GM12878 (cell line): ENCODE data around the gene CDH2. TPM values are rescaled to one million over a fixed set of nuclear protein-coding genes. Genes with fewer than 3 reads are reported as not detected.

Experiments used
- ATAC-seq: fragments of 200-7000 bp; cut with Tn5 transposase; 3 replicates; pipeline ENCODE4 v1.9.1; 2020; ENCODE audit warnings: mild to moderate bottlenecking, moderate library complexity
- BruUV-seq: library from RNA; stranded (reverse); fragments of 400-500 nt; replicated peaks from 2 replicates; lab custom pipeline; 2021; lab: Mats Ljungman, UMichigan
- CTCF ChIA-PET: fragments of 300-600 bp; sonication (Branson Sonifier 250); formaldehyde crosslinking; extraction: SDS; loops from one replicate; lab custom pipeline; 2021; ENCODE audit warnings: inconsistent platforms; lab: Yijun Ruan, JAX
- POLR2A ChIA-PET: fragments of 350-600 bp; formaldehyde crosslinking; extraction: SDS; loops from one replicate; lab custom pipeline; 2021; ENCODE audit warnings: inconsistent platforms; lab: Charles Lee
- RAD21 ChIA-PET: fragments of 300-600 bp; sonication (Branson Sonifier 250); formaldehyde crosslinking; loops from one replicate; lab custom pipeline; 2023; ENCODE audit warnings: antibody characterized with exemption; ENCODE audit not compliant: unreplicated experiment; lab: Charles Lee
- SMC1A ChIA-PET: fragments of 300-600 bp; sonication (Branson Sonifier 250); formaldehyde crosslinking; loops from one replicate; lab custom pipeline; 2023; ENCODE audit not compliant: unreplicated experiment, uncharacterized antibody; lab: Charles Lee
- DNase-seq: peaks from one replicate; pipeline ENCODE4 v3.0.0-alpha.2; 2011; ENCODE audit warnings: low read depth, low spot score
- FAIRE-seq: peaks from 3 replicates; lab custom pipeline; 2011; peaks lifted over from hg19 to GRCh38; lab: Jason Lieb, UNC
- H2AFZ ChIP-seq: 2 replicates; pipeline ENCODE4 v1.6.0; 2011; ENCODE audit warnings: low read depth, low read length, control low read depth; ENCODE audit not compliant: control insufficient read depth
- H3K27ac ChIP-seq: 2 replicates; pipeline ENCODE4 v1.5.1; 2011; ENCODE audit warnings: control low read depth; ENCODE audit not compliant: control insufficient read depth, insufficient read depth
- H3K27me3 ChIP-seq, 2 experiments: replicated peaks in 1 of 2; 2 replicates each; pipeline versions ENCODE4 v1.6.0 to v1.6.1; 2011; ENCODE audit warnings: low read length in 1 of 2; ENCODE audit not compliant: control insufficient read depth in 2 of 2, insufficient read depth in 2 of 2
- H3K36me3 ChIP-seq, 2 experiments: 2 replicates each; pipeline ENCODE4 v1.5.1; 2011; ENCODE audit warnings: low read length in 1 of 2; ENCODE audit not compliant: control insufficient read depth in 2 of 2, insufficient read depth in 2 of 2
- H3K4me1 ChIP-seq: 2 replicates; pipeline ENCODE4 v1.6.1; 2011; ENCODE audit warnings: mild to moderate bottlenecking, low read length, moderate library complexity, mixed read lengths; ENCODE audit not compliant: control insufficient read depth, insufficient read depth
- H3K4me2 ChIP-seq: 2 replicates; pipeline ENCODE4 v1.6.0; 2011; ENCODE audit warnings: control low read depth; ENCODE audit not compliant: control insufficient read depth, insufficient read depth
- H3K4me3 ChIP-seq: fragments of 200-600 bp; sonication (generic); 2 replicates; pipeline ENCODE4 v1.5.1; 2016
- H3K79me2 ChIP-seq: 2 replicates; pipeline ENCODE4 v1.6.0; 2011; ENCODE audit warnings: low read length; ENCODE audit not compliant: control insufficient read depth, insufficient read depth
- H3K9ac ChIP-seq: 2 replicates; pipeline ENCODE4 v1.8.0; 2011; ENCODE audit warnings: low read length, control low read depth, mixed read lengths; ENCODE audit not compliant: control insufficient read depth, insufficient read depth
- H3K9me3 ChIP-seq: replicated peaks from 3 replicates; pipeline ENCODE4 v1.5.1; 2011; ENCODE audit warnings: mild to moderate bottlenecking, low read length; ENCODE audit not compliant: control insufficient read depth, insufficient read depth
- H4K20me1 ChIP-seq: 2 replicates; pipeline ENCODE4 v1.6.0; 2011; ENCODE audit not compliant: control insufficient read depth, insufficient read depth
- E4F1 ChIP-seq: fragments of 450-650 bp; IDR thresholded peaks from 2 replicates; pipeline ENCODE4 v1.6.1; 2018; ENCODE audit warnings: borderline replicate concordance, mild to moderate bottlenecking; ENCODE audit not compliant: partially characterized antibody
- JUNB ChIP-seq: IDR thresholded peaks from 2 replicates; pipeline ENCODE4 v1.6.1; 2016; ENCODE audit warnings: antibody characterized with exemption, mild to moderate bottlenecking
- LARP7 ChIP-seq: fragments of 450-650 bp; IDR thresholded peaks from 2 replicates; pipeline ENCODE4 v1.6.1; 2017; ENCODE audit warnings: mild to moderate bottlenecking
- RBBP5 ChIP-seq: fragments of 200-600 bp; sonication (generic); conservative IDR thresholded peaks from 2 replicates; pipeline ENCODE4 v1.6.1; 2016
- SMAD5 ChIP-seq: IDR thresholded peaks from 2 replicates; pipeline ENCODE4 v1.6.1; 2016; ENCODE audit warnings: antibody characterized with exemption, low read depth
- SMARCA5 ChIP-seq: fragments of 450-650 bp; IDR thresholded peaks from 2 replicates; pipeline ENCODE4 v1.6.1; 2017; ENCODE audit warnings: mild to moderate bottlenecking
- SUPT20H ChIP-seq: IDR thresholded peaks from 2 replicates; pipeline ENCODE4 v1.6.1; 2011; ENCODE audit warnings: low read depth, mild to moderate bottlenecking, low read length, moderate library complexity, borderline replicate concordance; ENCODE audit not compliant: control insufficient read depth
- WGBS: methylation state at CpG from one replicate; pipeline ENCODE4 v1.1.6; 2016; ENCODE audit warnings: low lambda C conversion rate; ENCODE audit not compliant: insufficient replicate concordance, insufficient coverage; ENCODE audit errors: missing lambda C conversion rate; 5-methylcytosine and 5-hydroxymethylcytosine counted together
- in situ Hi-C: fragments of 300-500 bp; cut with MboI; formaldehyde crosslinking; loops from 9 replicates; pipeline ENCODE4 v1.14.3; 2018; ENCODE audit warnings: mixed read lengths
- intact Hi-C: fragments of 100-400 bp; cut with micrococcal nuclease; formaldehyde crosslinking; loops from one replicate; pipeline ENCODE4 v1.14.2; 2022; ENCODE audit not compliant: unreplicated experiment
- polyA plus RNA-seq, 11 experiments: library from polyadenylated mRNA; depleted of rRNA in 4 of 11; unstranded in 6 of 11; stranded (reverse) in 5 of 11; fragments of >200 nt; fragmentation: Nextera tagmentation in 4 of 11; fragmentation: Illumina TruSeq in 1 of 11; extraction: Ambion mirVana in 4 of 11; extraction: Trizol in 1 of 11; gene quantifications; 1 replicate in 1 of 11; 2 replicates in 10 of 11; pipeline versions ENCODE4 v1.2.1 to v1.2.3, GENCODE V29; 2011 to 2016; ENCODE audit warnings: inconsistent platforms in 2 of 11, missing spikeins in 2 of 11, low read depth in 1 of 11
- total RNA-seq, 4 experiments: library from RNA; depleted of rRNA in 3 of 4; stranded (reverse); fragments of >200 nt in 3 of 4; fragmentation: Illumina TruSeq in 1 of 4; extraction: Trizol in 1 of 4; gene quantifications; 2 replicates each; pipeline versions ENCODE4 v1.2.1 to v1.2.3, GENCODE V29; 2013 to 2021

The CDH2 gene
- total and polyA plus RNA-seq, 10 of the 15 experiments (the other 5 are each of a cell fraction or from before 2014, with no cell fraction given): 0.01 to 0.25 (median 0.06) TPM; not detected in 4

- no peak for TF ChIP-seq RBBP5
- no peak for TF ChIP-seq E4F1
- no peak for TF ChIP-seq SMAD5
- TF ChIP-seq JUNB: no peak
- no peak for TF ChIP-seq LARP7
- TF ChIP-seq, all 136 proteins: peak for 0
- H3K9me3 ChIP-seq: no peaks in the 10 kb centered on the region
- intact Hi-C loops: no loop called here
- in situ Hi-C loops: no loop called here
- WGBS: 3% methylated on average over 2 of the region's 2 CpGs
- ATAC-seq (no peak), DNase-seq (no peak), FAIRE-seq (no peak)
- no peaks in the 10 kb centered on the region for H3K27me3 ChIP-seq
- ChIA-PET SMC1A (no interaction called here), POLR2A (no interaction called here), RAD21 (no interaction called here), CTCF (no interaction called here)
- no peaks in the 10 kb centered on the region for H3K36me3 ChIP-seq
- no peak overlapping the region for H3K4me2 ChIP-seq
- no peaks in the 10 kb centered on the region for H4K20me1 ChIP-seq
- H3K79me2 ChIP-seq: no peaks in the 10 kb centered on the region
- H3K4me1 ChIP-seq: no peaks in the 10 kb centered on the region
- no TSS peak for BruUV-seq
- H2AFZ ChIP-seq: no peak overlapping the region
- no peak overlapping the region for H3K4me3 ChIP-seq
- no peak overlapping the region for H3K27ac ChIP-seq
- H3K9ac ChIP-seq: no peak overlapping the region
Observed at GRCh38 chr18:28063926-28064325, 113.0 kb downstream of the CDH2 start.

GRCh38 chr18:28063271-28063761 is 113.6 kb downstream of the CDH2 start:
- no peak overlapping the region for H3K9ac ChIP-seq
- H3K27me3 ChIP-seq: no peaks in the 10 kb centered on the region
- no TSS peak for BruUV-seq
- ATAC-seq: no peak
- no peak overlapping the region for H3K4me3 ChIP-seq
- ChIA-PET CTCF (no interaction called here), RAD21 (no interaction called here), SMC1A (no interaction called here), POLR2A (no interaction called here)
- H2AFZ ChIP-seq: no peak overlapping the region
- H3K36me3 ChIP-seq: no peaks in the 10 kb centered on the region
- no peaks in the 10 kb centered on the region for H3K4me1 ChIP-seq
- in situ Hi-C loops: no loop called here
- no peak for TF ChIP-seq SUPT20H
- no peak for TF ChIP-seq SMARCA5
- no peak for FAIRE-seq
- H3K79me2 ChIP-seq: no peaks in the 10 kb centered on the region
- H3K9me3 ChIP-seq: no peaks in the 10 kb centered on the region
- no peak overlapping the region for H3K4me2 ChIP-seq
- no peak overlapping the region for H3K27ac ChIP-seq
- 26% methylated on average over 2 of the region's 2 CpGs for WGBS
- intact Hi-C loops: no loop called here
- H4K20me1 ChIP-seq: no peaks in the 10 kb centered on the region
- DNase-seq: no peak
